NCI-H345 (cell line): ENCODE data around the gene FBLN2.
"Not testable (repeated sequence)": the region's sequence is repeated elsewhere in the genome, so short reads cannot be mapped to it uniquely, and the experiment has no call there.

ENCODE experiments used
- DNase-seq: peaks from one replicate; lab custom pipeline; 2025; lab: John Stamatoyannopoulos, UW

Gene FBLN2

DNA sequence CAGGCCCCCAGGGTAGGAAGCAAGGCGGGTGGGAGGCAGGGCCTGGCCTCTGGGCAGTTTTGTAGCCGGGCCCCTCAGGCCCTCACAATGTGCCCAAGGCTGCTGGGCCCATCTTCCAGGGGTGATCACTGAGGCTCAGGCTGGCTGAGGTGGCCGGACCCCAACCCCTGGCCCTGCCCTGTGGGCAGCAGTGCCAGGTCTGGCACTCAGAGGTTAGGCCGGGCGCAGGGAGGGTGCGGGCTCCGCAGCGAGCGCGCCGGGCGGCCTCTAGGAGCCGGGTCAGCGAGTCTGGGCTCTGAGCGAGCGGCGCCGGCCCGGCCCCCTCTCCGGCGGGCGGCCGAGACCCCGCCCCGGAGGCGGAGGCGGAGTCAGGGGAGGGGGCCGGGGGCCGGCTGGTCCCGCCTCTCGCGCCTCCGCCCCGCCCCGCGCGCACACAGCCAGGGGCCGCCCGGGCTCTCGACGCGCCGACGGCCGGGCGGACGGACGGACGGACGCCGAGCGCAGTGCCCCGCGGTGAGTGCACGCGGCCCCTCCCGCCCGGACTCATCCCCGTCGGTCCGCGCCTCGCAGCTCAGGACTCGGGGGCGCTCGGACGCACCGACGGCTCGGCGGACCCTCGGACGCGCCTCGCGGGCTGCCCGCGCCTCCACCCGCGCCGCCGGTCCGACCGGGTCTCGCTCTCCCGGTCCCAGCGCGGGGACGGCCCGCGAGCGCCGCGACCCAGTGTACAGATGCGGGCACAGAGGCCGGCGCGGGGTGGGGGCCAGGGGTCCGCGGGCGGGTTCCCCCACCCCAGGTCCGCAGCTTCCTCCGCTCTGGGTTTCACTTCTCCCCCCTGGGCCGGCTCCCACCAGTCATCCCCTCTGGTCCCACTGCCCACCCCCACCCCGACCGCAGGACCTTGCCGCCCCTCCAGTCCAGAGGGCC lies at the start of gene FBLN2:
TSS of gene FBLN2 (plus strand) at position 430 of the 927 bp plus-strand sequence. CDS start 21,231 bp downstream, outside the sequence.
- DNase-seq: peak; percentile 10

DNA sequence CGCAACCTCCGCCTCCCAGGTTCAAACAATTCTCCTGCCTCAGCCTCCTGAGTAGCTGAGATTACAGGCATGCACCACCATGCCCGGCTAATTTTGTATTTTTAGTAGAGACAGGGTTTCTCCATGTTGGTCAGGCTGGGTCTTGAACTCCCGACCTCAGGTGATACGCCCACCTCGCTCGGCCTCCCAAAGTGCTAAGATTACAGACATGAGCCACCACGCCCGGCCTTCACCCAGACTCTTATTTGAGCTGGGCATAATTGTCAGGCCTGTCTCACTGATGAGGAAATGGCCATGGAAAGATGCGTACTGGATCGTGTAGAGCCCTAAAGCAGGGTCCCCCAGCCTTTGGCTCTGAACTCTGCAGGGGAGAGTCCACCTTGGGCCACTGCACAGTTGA lies 49.7 kb upstream of the FBLN2 start:
- not testable (repeated sequence) for DNase-seq

DNA sequence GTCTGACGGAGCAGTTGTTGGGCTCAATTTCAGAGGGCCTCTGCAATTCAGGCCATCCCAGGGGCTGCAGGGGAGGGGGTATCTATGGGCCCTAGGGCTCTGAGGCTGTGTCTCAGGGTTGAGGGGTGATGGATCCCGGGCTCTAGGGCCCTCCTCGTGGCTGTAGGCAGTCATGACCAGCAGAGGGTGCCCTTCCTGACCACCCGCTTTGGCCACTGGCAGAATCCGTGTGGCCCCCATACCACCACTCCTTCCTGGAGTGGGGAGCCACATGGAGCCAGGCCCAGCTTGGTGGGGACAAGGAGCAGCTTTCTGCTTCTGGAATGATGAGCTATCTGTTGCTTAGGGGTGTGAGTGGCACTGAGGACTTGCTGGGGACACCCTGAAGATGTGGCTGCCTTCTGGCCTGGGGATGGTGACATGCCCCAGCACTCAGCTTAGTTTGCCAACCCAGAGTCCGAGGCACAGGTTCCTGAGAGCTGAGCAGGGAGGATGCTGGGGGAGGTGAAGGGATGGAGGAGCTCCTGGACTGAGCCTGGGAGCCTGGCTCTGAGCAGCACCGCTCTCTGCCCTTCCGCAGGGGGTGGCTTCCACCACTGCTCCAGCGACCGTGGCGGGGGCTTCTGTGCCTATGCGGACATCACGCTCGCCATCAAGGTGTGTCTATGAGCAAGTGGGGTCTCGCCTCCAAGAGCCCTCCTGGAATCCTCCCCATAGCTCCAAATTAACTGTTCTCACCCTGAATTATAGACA lies 48.6 kb upstream of the FBLN2 start:
- no peak for DNase-seq

DNA sequence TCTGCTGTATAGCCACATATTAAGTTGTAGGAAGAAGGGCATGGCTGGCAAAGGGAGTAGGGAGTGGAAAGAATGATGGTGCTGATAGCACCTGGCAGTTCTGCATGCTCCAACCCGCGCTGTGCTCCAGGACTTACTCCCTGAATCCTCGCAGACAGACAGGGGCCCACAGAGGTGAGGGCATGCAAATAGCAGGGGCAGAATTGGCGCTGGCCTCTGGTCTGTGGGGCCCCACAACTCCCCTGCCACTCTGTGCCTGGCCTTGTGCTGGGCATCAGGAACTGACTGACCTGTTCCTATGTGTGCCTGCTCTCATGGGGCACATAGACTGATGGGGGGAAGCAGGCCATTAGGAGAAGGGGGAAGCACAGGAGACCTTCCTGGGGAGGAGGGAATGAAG lies 47.9 kb upstream of the FBLN2 start:
- DNase-seq: no peak

DNA sequence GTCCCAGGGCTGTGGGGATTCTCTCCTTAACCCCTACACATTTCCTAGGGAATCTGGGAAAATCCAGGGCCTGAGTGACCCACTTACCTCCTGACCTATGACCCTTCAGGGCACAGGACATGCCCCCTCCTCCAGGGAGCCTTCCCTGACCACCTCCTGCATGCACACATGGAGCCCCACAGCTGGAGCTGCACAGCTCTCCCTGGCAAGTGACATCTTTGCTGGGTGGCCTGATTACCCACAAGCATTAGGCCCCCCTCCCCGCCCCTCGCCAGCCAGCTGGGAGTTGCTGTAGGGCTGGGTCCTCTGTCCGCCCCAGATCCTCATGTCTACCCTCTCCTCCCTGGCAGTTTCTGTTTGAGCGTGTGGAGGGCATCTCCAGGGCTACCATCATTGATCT lies 47.4 kb upstream of the FBLN2 start:
- DNase-seq: no peak

GRCh38 chr3:13501958-13502790 lies 46.8 kb upstream of the FBLN2 start:
- DNase-seq: no peak

GRCh38 chr3:13502791-13503060 lies 46.2 kb upstream of the FBLN2 start:
- no peak for DNase-seq

DNA sequence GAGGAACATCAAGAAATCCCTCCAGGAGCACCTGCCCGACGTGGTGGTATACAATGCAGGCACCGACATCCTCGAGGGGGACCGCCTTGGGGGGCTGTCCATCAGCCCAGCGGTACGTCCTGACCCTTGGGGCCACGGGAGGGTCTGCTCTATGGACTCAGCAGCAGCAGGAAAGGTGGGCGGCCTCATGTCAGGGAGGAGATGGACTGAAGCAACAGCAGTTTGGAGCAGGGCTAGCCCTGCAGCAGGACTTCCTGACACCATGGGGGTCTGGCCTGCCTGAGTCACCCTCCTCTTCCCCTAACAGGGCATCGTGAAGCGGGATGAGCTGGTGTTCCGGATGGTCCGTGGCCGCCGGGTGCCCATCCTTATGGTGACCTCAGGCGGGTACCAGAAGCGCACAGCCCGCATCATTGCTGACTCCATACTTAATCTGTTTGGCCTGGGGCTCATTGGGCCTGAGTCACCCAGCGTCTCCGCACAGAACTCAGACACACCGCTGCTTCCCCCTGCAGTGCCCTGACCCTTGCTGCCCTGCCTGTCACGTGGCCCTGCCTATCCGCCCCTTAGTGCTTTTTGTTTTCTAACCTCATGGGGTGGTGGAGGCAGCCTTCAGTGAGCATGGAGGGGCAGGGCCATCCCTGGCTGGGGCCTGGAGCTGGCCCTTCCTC lies 44.6 kb upstream of the FBLN2 start:
- no peak for DNase-seq

DNA sequence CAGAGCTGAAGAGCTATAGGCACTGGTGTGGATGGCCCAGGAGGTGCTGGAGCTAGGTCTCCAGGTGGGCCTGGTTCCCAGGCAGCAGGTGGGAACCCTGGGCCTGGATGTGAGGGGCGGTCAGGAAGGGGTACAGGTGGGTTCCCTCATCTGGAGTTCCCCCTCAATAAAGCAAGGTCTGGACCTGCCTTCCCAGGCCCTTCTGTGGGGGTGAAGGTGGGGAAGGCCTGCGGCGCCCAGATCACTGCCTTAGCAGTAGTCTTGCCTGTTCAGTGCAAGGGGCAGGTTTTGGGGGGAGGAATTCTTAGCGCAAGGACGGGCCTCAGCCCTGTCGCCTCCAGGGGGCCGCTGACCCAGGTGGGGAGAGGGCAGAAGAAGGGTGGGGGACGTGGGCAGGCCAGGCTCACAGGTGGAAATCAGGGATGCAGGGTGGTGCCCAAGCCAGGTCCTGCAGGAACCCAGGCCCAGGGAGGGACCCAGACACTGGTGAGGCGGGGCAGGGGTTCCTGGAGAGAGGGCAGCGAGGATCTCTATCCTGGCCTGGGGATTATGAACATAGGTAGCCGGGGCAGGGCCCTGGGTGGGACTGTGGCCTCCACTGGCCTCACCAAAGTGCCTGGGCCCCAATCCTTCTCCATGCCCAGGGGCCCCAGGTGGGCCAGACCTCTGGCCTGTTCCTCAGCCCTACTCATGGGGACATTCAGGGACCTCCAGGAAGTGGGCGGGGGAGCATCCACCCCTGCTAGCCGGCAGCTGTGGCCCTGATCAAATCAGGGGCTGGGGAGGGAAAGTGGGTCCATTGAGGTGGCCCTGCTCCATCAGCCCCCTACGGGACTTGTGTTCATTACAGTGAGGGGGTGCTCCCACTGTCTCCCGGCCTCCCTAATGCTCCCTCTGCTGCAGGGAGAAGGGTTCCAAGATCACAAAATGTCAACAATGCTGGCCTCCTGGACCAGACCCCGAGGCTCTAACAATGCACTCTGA lies 43.5 kb upstream of the FBLN2 start:
- no peak for DNase-seq

GRCh38 chr3:13506239-13506638 lies 42.7 kb upstream of the FBLN2 start:
- DNase-seq: no peak

- DNase-seq: no peak
Observed at GRCh38 chr3:13506680-13507079, 42.2 kb upstream of the FBLN2 start.

GRCh38 chr3:13507247-13507569 lies 41.7 kb upstream of the FBLN2 start:
- DNase-seq: no peak

DNA sequence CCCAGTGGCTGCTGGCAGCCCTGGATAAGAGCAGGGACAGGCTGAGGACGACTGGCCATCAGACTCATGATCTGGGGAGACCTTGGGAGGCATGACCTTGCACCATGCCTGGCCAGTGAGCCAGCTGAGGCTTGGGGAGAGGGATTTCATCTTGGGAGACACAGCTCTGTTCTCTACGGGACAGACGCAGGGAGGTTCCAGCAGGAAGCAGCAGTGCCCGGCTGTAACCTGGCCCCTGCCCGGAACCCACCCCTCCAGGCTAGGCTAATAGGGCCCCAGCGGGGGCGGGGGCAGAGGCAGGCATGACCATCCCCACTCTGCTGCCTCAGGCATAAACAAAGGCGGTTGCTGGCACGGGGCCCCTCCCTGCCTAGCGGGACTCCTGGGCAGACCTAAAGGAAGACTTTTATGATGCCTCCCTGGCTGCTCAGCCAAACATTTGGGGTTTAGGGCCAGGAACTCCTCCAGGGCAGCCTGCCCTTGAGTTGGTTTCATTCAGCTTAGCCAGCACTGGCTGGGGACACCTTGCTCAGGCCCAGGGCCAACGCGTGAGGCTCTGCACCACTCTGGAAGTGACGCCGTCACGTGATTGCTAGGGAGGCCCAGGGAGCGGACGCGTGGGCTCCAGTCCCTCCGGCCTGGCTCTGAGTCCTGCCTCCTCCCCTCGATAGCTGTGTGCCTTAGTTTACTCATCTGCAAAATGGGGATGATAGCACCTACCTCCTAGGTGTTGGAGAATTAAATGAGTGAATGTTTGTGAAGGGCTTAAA lies 41.2 kb upstream of the FBLN2 start:
- no peak for DNase-seq

GRCh38 chr3:13508496-13508895 lies 40.4 kb upstream of the FBLN2 start:
- DNase-seq: no peak

DNA sequence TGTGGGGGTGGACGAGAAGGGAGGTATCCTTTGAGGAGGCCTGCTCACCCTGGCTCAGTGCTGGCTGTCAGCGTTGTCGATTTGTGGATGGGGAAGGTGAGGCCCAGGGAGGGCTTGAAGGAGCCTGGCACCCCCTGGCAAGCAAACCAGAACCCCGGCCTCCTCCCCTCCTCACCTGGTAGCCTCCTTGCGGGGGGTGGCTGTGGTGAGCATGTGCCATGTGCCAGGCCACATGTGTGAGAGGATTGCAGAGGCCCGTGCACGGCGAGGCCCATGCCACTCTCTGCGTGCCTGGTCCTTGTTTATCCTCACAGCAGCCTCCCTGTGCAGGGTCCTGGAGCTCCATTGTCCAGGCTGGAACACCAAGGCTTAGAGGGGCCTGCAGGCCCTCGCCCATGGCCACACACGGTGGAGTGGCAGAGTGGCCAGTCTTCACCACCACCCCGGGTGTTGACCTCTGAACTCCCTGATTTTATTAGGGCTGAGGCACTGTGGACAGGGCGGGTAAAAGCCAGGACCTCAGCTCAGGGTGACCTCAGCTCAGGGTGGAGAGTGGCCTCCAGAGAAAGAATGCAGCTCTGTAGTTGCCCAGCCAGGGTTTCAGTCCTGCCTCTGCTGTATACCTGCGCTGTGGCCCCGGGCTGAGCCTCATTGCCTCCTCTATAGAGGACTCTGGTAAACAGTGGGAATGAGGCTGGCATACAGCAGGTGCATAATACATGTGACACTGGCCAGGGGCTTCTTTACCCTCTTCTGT lies 39.7 kb upstream of the FBLN2 start:
- no peak for DNase-seq

- DNase-seq: no peak
Observed at GRCh38 chr3:13509816-13510192, 39.1 kb upstream of the FBLN2 start.

DNA sequence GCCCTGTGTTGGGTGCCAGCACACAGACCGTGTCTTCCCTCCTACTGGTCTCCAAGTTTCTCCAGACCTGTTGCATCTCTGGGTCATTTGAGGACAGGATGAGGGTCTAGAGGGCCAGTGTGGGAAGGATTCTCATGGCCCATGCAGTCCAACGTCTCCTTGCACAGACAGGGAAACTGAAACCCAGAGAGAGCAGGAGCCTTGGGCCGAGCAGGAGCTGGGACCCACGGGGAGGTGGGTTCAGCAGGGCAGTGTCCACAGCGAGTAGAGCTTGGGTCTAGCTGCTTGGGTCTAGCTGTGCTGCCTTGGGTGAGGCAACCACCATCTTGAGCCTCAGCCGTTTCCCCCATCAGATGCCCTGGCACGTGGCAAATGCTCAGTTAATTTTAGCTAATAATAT lies 36.5 kb upstream of the FBLN2 start:
- DNase-seq: no peak

DNA sequence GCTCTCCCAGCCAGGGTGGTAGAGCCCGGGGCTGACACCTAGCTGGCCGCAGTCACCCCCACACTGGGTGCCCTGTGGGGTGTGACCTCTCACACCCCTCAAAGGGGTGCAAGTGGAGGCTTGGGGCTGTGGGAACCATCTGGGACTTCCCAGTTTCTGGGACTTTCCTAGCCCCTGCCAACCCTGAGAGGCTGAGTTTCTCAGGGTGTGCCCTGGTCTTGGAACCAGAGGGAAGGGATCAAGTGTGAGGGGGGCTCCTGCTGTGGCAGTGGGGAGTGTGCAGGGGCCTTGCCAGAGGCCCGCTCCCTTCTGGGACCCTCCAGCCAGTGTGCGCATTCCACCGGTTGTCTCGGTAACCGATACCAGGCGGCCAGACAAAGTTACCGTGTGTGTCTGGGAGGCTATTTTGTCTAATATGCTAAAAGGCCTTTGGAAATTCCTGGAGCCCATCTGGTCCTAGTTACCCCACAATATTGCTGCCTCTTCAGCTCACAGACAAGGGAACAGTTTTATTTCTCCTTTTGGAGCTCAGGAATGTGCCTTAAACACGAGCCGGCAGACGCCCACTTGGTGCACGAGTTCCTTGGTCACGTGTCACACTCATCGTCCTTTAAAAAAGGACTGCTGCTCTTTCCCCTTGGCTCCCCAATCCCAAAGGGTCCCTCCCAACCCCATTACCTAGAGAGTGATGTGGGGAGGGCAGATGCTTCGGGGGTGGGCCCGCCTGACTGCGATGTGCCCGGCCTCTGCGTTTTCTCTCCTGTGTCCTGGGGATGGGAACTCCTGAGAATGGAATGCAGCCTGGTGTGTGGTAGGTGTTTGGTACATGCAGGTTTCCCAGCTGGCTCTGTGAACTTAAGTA lies 35.6 kb upstream of the FBLN2 start:
- no peak for DNase-seq
